Measurements from ENCODE around the gene JAK1.

JAK1 gene

GRCh38 chr1:64850846-64851245, 115.5 kb downstream of the JAK1 start:
- DNase-seq (ENCODE audit: low read depth), result no peak
- TF ChIP-seq, protein P1, sequence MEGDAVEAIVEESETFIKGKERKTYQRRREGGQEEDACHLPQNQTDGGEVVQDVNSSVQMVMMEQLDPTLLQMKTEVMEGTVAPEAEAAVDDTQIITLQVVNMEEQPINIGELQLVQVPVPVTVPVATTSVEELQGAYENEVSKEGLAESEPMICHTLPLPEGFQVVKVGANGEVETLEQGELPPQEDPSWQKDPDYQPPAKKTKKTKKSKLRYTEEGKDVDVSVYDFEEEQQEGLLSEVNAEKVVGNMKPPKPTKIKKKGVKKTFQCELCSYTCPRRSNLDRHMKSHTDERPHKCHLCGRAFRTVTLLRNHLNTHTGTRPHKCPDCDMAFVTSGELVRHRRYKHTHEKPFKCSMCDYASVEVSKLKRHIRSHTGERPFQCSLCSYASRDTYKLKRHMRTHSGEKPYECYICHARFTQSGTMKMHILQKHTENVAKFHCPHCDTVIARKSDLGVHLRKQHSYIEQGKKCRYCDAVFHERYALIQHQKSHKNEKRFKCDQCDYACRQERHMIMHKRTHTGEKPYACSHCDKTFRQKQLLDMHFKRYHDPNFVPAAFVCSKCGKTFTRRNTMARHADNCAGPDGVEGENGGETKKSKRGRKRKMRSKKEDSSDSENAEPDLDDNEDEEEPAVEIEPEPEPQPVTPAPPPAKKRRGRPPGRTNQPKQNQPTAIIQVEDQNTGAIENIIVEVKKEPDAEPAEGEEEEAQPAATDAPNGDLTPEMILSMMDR (IDR thresholded peaks at IDR 0.05; ENCODE audit: control insufficient read depth, extremely low read depth, insufficient read depth), result no peak
- no peak overlapping the region for H3K4me3 ChIP-seq (ENCODE audit: low read depth, low read length)

DNA sequence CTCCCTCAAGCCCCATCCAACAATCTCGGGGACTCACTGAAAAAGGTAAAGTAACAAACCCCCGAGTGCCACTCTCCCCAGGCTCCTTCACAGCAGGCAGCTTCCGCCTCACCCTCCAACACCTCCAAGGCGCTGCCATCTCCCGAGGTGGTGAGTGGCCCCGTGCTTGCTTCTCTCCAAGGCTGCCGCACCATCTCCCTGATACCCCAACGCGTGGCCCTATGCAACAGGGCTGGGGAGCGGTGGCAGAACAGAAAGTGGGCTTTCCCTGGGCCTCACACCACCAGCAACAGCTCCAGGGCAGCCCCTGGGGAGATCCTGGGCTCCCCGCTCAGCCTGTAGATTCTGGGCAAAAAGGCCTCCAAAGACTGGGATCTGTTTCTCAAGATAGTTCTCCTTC, 116.4 kb downstream of the JAK1 start:
- no peak overlapping the region for H3K4me3 ChIP-seq (ENCODE audit: low read depth, low read length)
- DNase-seq (ENCODE audit: low read depth), result no peak
- TF ChIP-seq, protein P1 (IDR thresholded peaks at IDR 0.05; ENCODE audit: control insufficient read depth, extremely low read depth, insufficient read depth), result no peak

DNA sequence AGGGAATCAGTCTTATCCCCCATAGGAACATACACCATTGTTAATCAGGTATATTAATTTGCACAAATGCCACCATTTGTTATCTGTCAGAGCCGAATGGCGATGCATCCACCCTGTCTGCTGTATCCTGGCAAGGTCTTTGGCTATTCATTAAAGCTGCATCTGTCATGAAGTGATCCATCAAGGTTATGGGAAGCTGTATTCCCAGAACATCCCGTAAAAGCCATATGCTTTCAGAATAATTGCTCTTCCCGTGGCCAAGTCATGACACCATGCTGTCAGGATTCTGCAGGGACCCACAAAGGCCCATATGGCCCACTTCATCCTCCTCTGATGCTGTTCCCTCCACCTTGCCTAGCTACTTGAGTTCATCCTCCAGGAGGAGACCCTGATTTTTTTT, 117.5 kb downstream of the JAK1 start:
- no peak overlapping the region for H3K4me3 ChIP-seq (ENCODE audit: low read depth, low read length)
- TF ChIP-seq, protein P1 (IDR thresholded peaks at IDR 0.05; ENCODE audit: control insufficient read depth, extremely low read depth, insufficient read depth), result no peak
- no peak for DNase-seq (ENCODE audit: low read depth)

DNA sequence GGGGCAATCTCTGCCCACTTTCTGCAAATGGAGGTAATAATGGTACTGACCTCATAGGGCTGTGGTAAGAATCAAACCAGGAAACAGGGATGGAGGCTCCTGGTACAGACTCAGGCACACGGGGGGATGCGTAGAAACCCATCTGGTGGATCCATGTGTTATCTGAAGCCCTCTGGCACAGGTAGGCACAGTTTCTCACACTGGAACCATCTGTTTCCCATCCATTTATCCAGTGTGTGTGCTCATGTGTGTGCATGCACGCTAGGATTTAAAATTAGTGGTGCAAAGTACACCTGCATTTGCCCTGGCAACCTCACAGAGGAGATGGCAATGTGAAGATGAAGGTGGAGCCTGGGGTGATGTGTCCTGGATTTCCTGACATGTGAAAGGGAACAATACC, 118.2 kb downstream of the JAK1 start:
- no peak overlapping the region for H3K4me3 ChIP-seq (ENCODE audit: low read depth, low read length)
- TF ChIP-seq, protein P1 (IDR thresholded peaks at IDR 0.05; ENCODE audit: control insufficient read depth, extremely low read depth, insufficient read depth), result no peak
- DNase-seq (ENCODE audit: low read depth), result no peak

GRCh38 chr1:64847666-64848065, 118.7 kb downstream of the JAK1 start:
- TF ChIP-seq, protein P1 (IDR thresholded peaks at IDR 0.05; ENCODE audit: control insufficient read depth, extremely low read depth, insufficient read depth), result no peak
- H3K4me3 ChIP-seq (ENCODE audit: low read depth, low read length), result no peak overlapping the region
- no peak for DNase-seq (ENCODE audit: low read depth)

DNA sequence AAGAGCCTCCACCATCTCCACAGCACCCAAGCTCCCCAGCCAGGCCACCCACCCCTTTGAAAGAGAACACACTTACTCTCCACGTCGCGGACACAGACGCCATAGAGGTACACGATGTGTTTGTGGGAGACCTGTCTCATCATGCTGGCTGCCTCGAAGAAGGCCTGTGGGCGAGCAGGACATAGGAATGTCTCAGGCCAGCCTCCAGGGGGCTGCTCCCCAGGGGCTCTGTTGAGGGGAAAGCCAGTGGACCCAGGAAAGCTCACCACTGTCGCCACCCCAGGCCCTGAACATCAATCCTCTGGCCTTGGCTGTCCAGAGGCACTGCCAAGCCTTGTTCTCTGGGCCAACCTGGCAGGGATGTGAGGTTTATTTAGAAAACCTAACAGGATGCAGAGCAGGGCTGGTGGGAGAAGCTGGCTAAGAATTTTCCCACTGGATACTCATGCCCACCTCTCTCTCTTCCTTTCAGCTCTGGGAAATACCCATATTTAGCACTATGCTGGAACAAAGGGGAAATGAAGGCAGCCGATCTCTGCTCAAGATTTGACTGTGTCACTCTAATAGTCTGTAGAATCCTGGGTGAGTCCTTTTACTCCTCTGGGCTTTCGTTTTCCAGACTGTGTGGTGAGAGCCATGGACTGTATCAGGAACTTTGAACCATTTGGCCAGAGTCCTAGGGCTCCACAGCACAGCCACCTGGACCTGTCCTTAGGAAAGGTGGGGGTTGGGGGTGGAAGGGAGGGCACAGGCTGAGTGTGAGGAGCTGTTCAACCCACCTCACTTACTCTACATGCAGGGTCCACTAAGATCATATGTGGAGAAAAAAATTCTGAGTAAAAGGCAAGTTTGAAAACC, 119.5 kb downstream of the JAK1 start:
- TF ChIP-seq, protein P1 (IDR thresholded peaks at IDR 0.05; ENCODE audit: control insufficient read depth, extremely low read depth, insufficient read depth), result no peak
- H3K4me3 ChIP-seq (ENCODE audit: low read depth, low read length), result no peak overlapping the region
- DNase-seq (ENCODE audit: low read depth), result no peak
